ENCODE results near the gene JMJD7.

Gene JMJD7

GRCh38 chr15:41880156-41880877 lies 52.4 kb downstream of the JMJD7 start:
- Histone ChIP-seq H3K9me3 (ENCODE audit: control insufficient read depth in 2 of 2, low read length in 2 of 2) (no peaks in the 10 kb centered on the region), H3K4me1 (ENCODE audit: control insufficient read depth in 2 of 2, insufficient read depth in 2 of 2, low read length in 2 of 2) (peaks cover 0 to 3% of the 10 kb centered on the region in 2 donors)

GRCh38 chr15:41881086-41881485 lies 53.2 kb downstream of the JMJD7 start:
- Histone ChIP-seq H3K27me3 (ENCODE audit: control insufficient read depth in 2 of 2, insufficient read depth in 2 of 2, low read length in 2 of 2) (peaks cover 4 to 11% of the 10 kb centered on the region in 2 donors), H3K4me1 (ENCODE audit: control insufficient read depth in 2 of 2, insufficient read depth in 2 of 2, low read length in 2 of 2) (peaks cover 0 to 3% of the 10 kb centered on the region in 2 donors), H3K9ac (ENCODE audit: low read depth in 1 of 2, low read length in 2 of 2) (no peak overlapping the region), H3K9me3 (ENCODE audit: control insufficient read depth in 2 of 2, low read length in 2 of 2) (no peaks in the 10 kb centered on the region), H3K4me3 (ENCODE audit: low read length in 2 of 2) (no peak overlapping the region), H3K27ac (ENCODE audit: low read depth in 2 of 2, low read length in 2 of 2) (no peak overlapping the region), H3K36me3 (ENCODE audit: control insufficient read depth in 2 of 2, insufficient read depth in 2 of 2, low read length in 2 of 2) (no peaks in the 10 kb centered on the region)

More at GRCh38 chr15:41880156-41880877, 52.4 kb downstream of the JMJD7 start:
- no peak overlapping the region for H3K27ac ChIP-seq (ENCODE audit: low read depth in 2 of 2, low read length in 2 of 2)
- no peak overlapping the region for H3K9ac ChIP-seq (ENCODE audit: low read depth in 1 of 2, low read length in 2 of 2)
- peaks cover 4 to 11% of the 10 kb centered on the region in 2 donors for H3K27me3 ChIP-seq (ENCODE audit: control insufficient read depth in 2 of 2, insufficient read depth in 2 of 2, low read length in 2 of 2)
- no peak overlapping the region for H3K4me3 ChIP-seq (ENCODE audit: low read length in 2 of 2)
- no peaks in the 10 kb centered on the region for H3K36me3 ChIP-seq (ENCODE audit: control insufficient read depth in 2 of 2, insufficient read depth in 2 of 2, low read length in 2 of 2)

GRCh38 chr15:41881550-41881919 lies 53.6 kb downstream of the JMJD7 start:
- no peak overlapping the region for H3K9ac ChIP-seq (ENCODE audit: low read depth in 1 of 2, low read length in 2 of 2)
- H3K27me3 ChIP-seq (ENCODE audit: control insufficient read depth in 2 of 2, insufficient read depth in 2 of 2, low read length in 2 of 2): peaks cover 4 to 11% of the 10 kb centered on the region in 2 donors
- no peaks in the 10 kb centered on the region for H3K9me3 ChIP-seq (ENCODE audit: control insufficient read depth in 2 of 2, low read length in 2 of 2)
- H3K27ac ChIP-seq (ENCODE audit: low read depth in 2 of 2, low read length in 2 of 2): no peak overlapping the region
- H3K4me3 ChIP-seq (ENCODE audit: low read length in 2 of 2): no peak overlapping the region
- peaks cover 0 to 3% of the 10 kb centered on the region in 2 donors for H3K4me1 ChIP-seq (ENCODE audit: control insufficient read depth in 2 of 2, insufficient read depth in 2 of 2, low read length in 2 of 2)
- H3K36me3 ChIP-seq (ENCODE audit: control insufficient read depth in 2 of 2, insufficient read depth in 2 of 2, low read length in 2 of 2): no peaks in the 10 kb centered on the region

GRCh38 chr15:41881920-41882688 lies 54.2 kb downstream of the JMJD7 start:
- Histone ChIP-seq H3K4me3 (ENCODE audit: low read length in 2 of 2) (peak overlapping the region in 1 of 2 donors; percentile 20), H3K9ac (ENCODE audit: low read depth in 1 of 2, low read length in 2 of 2) (no peak overlapping the region), H3K4me1 (ENCODE audit: control insufficient read depth in 2 of 2, insufficient read depth in 2 of 2, low read length in 2 of 2) (peaks cover 0 to 3% of the 10 kb centered on the region in 2 donors), H3K27me3 (ENCODE audit: control insufficient read depth in 2 of 2, insufficient read depth in 2 of 2, low read length in 2 of 2) (peaks cover 4 to 11% of the 10 kb centered on the region in 2 donors), H3K27ac (ENCODE audit: low read depth in 2 of 2, low read length in 2 of 2) (no peak overlapping the region), H3K9me3 (ENCODE audit: control insufficient read depth in 2 of 2, low read length in 2 of 2) (no peaks in the 10 kb centered on the region), H3K36me3 (ENCODE audit: control insufficient read depth in 2 of 2, insufficient read depth in 2 of 2, low read length in 2 of 2) (no peaks in the 10 kb centered on the region)

DNA sequence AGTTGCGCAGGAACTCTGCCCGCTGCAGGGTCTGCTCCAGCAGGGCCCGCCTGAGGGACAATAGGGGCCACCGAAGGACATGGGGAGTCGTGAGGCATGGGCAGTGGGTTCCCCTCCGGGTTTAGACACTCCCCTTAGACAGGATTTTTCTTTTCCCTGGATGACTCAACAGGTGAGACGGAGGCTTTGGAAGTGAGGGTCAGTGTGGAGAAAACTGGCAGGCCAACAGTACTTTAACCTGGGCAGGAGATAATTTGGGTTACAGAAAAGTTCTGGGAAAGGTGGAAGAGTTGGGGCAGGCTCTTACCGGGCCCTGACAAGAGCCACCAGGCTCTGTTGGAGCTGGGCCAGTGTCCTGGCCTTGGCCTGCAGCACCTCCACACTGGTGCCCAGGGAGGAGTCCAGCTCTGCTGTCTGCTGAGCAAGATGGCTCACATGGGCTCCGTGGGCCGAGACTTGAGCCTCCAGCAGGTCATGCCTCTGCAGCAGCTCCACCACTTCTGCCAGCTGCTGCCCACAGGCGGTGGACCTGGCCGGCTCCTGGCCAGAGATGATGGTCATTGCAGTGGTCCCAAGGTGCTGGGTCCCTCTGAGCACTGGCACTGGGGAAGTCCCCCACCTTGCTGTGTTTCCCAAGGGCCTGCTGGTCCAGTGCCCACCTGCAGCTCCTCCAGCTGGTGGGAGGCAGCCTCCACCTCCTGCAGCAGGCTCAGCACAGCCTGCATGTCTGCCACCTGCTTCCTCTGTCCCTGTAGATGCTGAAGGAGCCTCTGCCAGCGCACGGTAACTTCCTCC lies 55.0 kb downstream of the JMJD7 start:
- Histone ChIP-seq H3K9ac (ENCODE audit: low read depth in 1 of 2, low read length in 2 of 2) (no peak overlapping the region), H3K4me1 (ENCODE audit: control insufficient read depth in 2 of 2, insufficient read depth in 2 of 2, low read length in 2 of 2) (peaks cover 0 to 3% of the 10 kb centered on the region in 2 donors), H3K27ac (ENCODE audit: low read depth in 2 of 2, low read length in 2 of 2) (no peak overlapping the region), H3K9me3 (ENCODE audit: control insufficient read depth in 2 of 2, low read length in 2 of 2) (no peaks in the 10 kb centered on the region), H3K27me3 (ENCODE audit: control insufficient read depth in 2 of 2, insufficient read depth in 2 of 2, low read length in 2 of 2) (peaks cover 4 to 11% of the 10 kb centered on the region in 2 donors), H3K36me3 (ENCODE audit: control insufficient read depth in 2 of 2, insufficient read depth in 2 of 2, low read length in 2 of 2) (no peaks in the 10 kb centered on the region), H3K4me3 (ENCODE audit: low read length in 2 of 2) (peak overlapping the region in 1 of 2 donors; percentile 20)

DNA sequence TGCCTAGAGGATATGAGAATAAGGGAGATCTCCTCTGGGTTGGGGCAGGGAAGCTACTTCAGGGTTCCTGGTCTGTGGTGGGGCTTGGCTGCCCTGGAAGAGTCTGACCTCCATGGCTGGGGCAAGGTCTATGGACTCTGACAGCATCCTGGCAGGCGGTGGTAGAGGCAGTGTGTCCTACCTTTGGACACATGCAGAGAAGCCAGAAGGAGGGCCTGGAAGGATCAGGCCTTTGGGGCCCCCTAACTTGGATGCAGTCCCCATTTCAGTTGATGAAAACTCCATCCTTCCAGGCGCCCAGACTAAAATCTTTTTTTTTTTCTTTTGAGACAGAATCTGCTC lies 55.6 kb downstream of the JMJD7 start:
- no peak overlapping the region for H3K4me3 ChIP-seq (ENCODE audit: low read length in 2 of 2)
- no peak overlapping the region for H3K9ac ChIP-seq (ENCODE audit: low read depth in 1 of 2, low read length in 2 of 2)
- H3K4me1 ChIP-seq (ENCODE audit: control insufficient read depth in 2 of 2, insufficient read depth in 2 of 2, low read length in 2 of 2): peaks cover 0 to 3% of the 10 kb centered on the region in 2 donors
- H3K36me3 ChIP-seq (ENCODE audit: control insufficient read depth in 2 of 2, insufficient read depth in 2 of 2, low read length in 2 of 2): no peaks in the 10 kb centered on the region
- H3K9me3 ChIP-seq (ENCODE audit: control insufficient read depth in 2 of 2, low read length in 2 of 2): no peaks in the 10 kb centered on the region
- H3K27me3 ChIP-seq (ENCODE audit: control insufficient read depth in 2 of 2, insufficient read depth in 2 of 2, low read length in 2 of 2): peaks cover 4 to 11% of the 10 kb centered on the region in 2 donors
- H3K27ac ChIP-seq (ENCODE audit: low read depth in 2 of 2, low read length in 2 of 2): no peak overlapping the region

DNA sequence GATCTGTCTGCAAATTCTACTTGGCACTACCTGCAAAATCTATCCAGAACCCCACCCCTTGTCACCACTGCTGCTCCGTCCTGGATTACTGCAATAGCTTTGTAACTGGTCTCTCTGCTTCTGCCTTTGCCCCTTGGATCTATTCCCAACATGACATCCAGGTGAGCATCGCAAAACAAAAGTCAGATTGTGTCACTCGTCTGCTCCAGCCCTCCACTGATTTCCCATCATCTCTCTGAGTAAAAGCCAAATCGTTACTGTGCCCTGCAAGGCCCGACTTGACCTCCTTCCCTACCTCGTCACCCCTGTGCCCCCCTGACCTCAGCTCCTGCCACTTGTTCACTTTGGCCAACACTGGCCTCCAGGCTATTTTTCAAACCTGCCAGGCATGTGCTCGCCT lies 56.6 kb downstream of the JMJD7 start:
- Histone ChIP-seq H3K4me1 (ENCODE audit: control insufficient read depth in 2 of 2, insufficient read depth in 2 of 2, low read length in 2 of 2) (peaks cover 0 to 3% of the 10 kb centered on the region in 2 donors), H3K9me3 (ENCODE audit: control insufficient read depth in 2 of 2, low read length in 2 of 2) (no peaks in the 10 kb centered on the region), H3K4me3 (ENCODE audit: low read length in 2 of 2) (no peak overlapping the region), H3K27me3 (ENCODE audit: control insufficient read depth in 2 of 2, insufficient read depth in 2 of 2, low read length in 2 of 2) (peaks cover 4 to 11% of the 10 kb centered on the region in 2 donors), H3K36me3 (ENCODE audit: control insufficient read depth in 2 of 2, insufficient read depth in 2 of 2, low read length in 2 of 2) (no peaks in the 10 kb centered on the region), H3K9ac (ENCODE audit: low read depth in 1 of 2, low read length in 2 of 2) (no peak overlapping the region), H3K27ac (ENCODE audit: low read depth in 2 of 2, low read length in 2 of 2) (no peak overlapping the region)

- H3K4me1 ChIP-seq (ENCODE audit: control insufficient read depth in 2 of 2, insufficient read depth in 2 of 2, low read length in 2 of 2): peaks cover 0 to 3% of the 10 kb centered on the region in 2 donors
- no peak overlapping the region for H3K9ac ChIP-seq (ENCODE audit: low read depth in 1 of 2, low read length in 2 of 2)
- H3K36me3 ChIP-seq (ENCODE audit: control insufficient read depth in 2 of 2, insufficient read depth in 2 of 2, low read length in 2 of 2): no peaks in the 10 kb centered on the region
- peaks cover 4 to 11% of the 10 kb centered on the region in 2 donors for H3K27me3 ChIP-seq (ENCODE audit: control insufficient read depth in 2 of 2, insufficient read depth in 2 of 2, low read length in 2 of 2)
- H3K4me3 ChIP-seq (ENCODE audit: low read length in 2 of 2): no peak overlapping the region
- H3K9me3 ChIP-seq (ENCODE audit: control insufficient read depth in 2 of 2, low read length in 2 of 2): no peaks in the 10 kb centered on the region
- H3K27ac ChIP-seq (ENCODE audit: low read depth in 2 of 2, low read length in 2 of 2): no peak overlapping the region
Observed at GRCh38 chr15:41885321-41885720, 57.4 kb downstream of the JMJD7 start.

- Histone ChIP-seq H3K9ac (ENCODE audit: low read depth in 1 of 2, low read length in 2 of 2) (no peak overlapping the region), H3K27ac (ENCODE audit: low read depth in 2 of 2, low read length in 2 of 2) (no peak overlapping the region), H3K36me3 (ENCODE audit: control insufficient read depth in 2 of 2, insufficient read depth in 2 of 2, low read length in 2 of 2) (no peaks in the 10 kb centered on the region), H3K27me3 (ENCODE audit: control insufficient read depth in 2 of 2, insufficient read depth in 2 of 2, low read length in 2 of 2) (peaks cover 2 to 10% of the 10 kb centered on the region in 2 donors), H3K9me3 (ENCODE audit: control insufficient read depth in 2 of 2, low read length in 2 of 2) (no peaks in the 10 kb centered on the region), H3K4me3 (ENCODE audit: low read length in 2 of 2) (no peak overlapping the region), H3K4me1 (ENCODE audit: control insufficient read depth in 2 of 2, insufficient read depth in 2 of 2, low read length in 2 of 2) (peaks cover 0 to 3% of the 10 kb centered on the region in 2 donors)
Observed at GRCh38 chr15:41885841-41886240, 57.9 kb downstream of the JMJD7 start.

DNA sequence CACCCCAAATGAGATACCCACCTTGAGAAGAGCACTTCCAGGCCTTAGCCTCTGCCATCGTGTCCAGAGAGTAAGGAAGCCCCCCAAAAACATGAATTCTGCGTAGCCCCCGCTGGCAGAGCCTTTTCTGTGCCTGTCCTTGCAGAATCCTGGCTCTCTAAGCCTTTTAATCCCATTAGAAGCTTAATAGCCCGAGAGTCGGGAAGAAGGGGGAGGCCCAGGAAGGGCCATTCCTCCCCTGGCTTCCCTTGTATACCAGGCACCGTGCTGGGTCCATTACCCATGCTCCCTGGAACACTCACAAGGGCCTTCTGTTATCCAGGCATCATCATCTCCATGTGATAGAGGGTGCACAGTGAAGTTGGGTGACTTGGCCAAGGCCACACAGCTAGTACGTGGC lies 58.8 kb downstream of the JMJD7 start:
- Histone ChIP-seq H3K4me1 (ENCODE audit: control insufficient read depth in 2 of 2, insufficient read depth in 2 of 2, low read length in 2 of 2) (peaks cover 0 to 3% of the 10 kb centered on the region in 2 donors), H3K4me3 (ENCODE audit: low read length in 2 of 2) (no peak overlapping the region), H3K9ac (ENCODE audit: low read depth in 1 of 2, low read length in 2 of 2) (no peak overlapping the region), H3K27ac (ENCODE audit: low read depth in 2 of 2, low read length in 2 of 2) (no peak overlapping the region), H3K27me3 (ENCODE audit: control insufficient read depth in 2 of 2, insufficient read depth in 2 of 2, low read length in 2 of 2) (peaks cover 0 to 1% of the 10 kb centered on the region in 2 donors), H3K9me3 (ENCODE audit: control insufficient read depth in 2 of 2, low read length in 2 of 2) (no peaks in the 10 kb centered on the region), H3K36me3 (ENCODE audit: control insufficient read depth in 2 of 2, insufficient read depth in 2 of 2, low read length in 2 of 2) (no peaks in the 10 kb centered on the region)

Measured in mucosa of rectum (tissue), 2 donors.